A204.1 (cell line): ENCODE measurements around the gene LPCAT3.
A peak's percentile ranks its signal among the peaks of the same experiment; 100 is the strongest.

Source experiments
- FAIRE-seq: peaks from 2 replicates; lab custom pipeline; 2012; peaks lifted over from hg19 to GRCh38; lab: Jason Lieb, UNC

Gene LPCAT3

DNA sequence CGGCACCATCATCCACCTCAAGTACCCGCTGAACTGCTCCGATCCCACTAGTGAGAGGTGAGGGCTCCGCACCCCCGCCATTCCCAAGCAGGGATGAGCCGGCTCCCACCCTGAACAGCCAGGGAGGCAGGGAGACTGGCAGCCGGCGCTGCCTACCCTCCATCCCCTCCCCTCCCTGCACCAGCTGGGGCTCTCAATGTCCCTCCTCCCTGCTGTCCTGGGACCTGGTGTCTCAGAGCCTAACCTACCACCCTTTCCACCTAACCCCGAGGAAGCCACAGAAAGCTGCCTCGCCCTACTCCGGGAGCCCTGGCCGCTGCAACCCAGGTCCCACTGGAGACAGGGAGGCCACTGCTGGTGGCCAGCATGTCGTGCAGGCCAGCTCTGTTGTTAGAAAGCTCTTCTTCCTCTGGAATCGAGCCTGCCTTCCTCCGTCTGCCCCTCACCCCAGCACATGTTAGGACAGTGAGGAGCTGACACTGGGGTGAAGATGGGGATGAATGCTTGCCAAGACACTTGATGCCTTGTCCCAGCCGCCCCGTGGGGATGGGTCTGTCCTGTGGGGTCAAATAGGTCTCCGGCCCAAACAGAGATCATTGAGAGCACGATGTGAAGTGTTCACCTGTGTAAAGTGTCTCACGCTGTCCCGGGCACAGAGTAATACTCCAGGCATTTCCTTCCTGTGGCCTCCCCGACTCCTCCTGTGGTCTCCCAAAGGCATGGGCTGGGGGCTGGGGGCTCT, 66.0 kb downstream of the LPCAT3 start:
- FAIRE-seq, result no peak

DNA sequence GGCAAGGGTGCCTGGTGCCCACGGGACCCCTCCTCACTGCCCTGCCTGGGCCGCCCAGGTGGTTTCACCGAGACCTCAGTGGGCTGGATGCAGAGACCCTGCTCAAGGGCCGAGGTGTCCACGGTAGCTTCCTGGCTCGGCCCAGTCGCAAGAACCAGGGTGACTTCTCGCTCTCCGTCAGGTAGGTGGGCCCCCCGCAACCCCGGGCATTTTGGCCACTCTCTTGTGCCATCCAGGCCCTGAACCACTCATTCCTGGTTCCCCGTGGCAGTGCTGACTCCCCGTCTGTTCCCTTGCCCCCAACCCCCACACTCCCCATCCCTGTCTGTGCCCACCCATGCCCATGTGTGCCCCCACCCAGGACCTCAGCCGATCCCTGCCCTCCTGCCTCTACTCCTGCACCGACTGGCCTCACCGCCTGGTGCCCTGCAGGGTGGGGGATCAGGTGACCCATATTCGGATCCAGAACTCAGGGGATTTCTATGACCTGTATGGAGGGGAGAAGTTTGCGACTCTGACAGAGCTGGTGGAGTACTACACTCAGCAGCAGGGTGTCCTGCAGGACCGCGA, 66.6 kb downstream of the LPCAT3 start:
- FAIRE-seq, result no peak

DNA sequence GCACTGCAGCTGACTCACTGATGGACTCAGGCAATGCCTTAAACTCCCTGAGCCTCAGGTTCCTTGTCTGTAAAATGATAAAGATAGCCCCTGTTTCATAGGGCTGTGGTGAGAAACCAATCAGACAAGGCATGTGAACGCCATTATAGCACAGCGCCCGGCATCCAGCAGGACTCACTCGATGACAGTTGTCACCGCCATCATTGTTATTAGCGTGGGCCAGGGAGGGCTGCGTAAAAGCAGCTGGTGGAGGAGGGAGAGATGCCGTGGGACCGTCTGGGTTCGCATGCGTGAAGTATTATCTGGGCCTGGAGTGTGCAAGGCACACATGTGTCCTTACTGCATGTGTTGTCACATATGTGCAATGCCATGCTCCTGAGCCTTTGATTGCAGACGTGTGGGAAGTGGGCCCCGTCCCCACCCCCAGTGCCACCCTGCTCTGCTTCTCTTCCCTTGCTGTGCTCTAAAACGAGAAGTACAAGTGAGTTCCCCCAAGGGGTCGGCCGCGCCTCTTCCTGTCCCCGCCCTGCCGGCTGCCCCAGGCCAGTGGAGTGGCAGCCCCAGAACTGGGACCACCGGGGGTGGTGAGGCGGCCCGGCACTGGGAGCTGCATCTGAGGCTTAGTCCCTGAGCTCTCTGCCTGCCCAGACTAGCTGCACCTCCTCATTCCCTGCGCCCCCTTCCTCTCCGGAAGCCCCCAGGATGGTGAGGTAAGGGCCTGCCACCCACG, 67.3 kb downstream of the LPCAT3 start, which contains the start of gene PTPN6:
TSS of gene PTPN6 (plus strand) at position 546 of the 730 bp plus-strand sequence. CDS start at position 703, 157 bp downstream.
- FAIRE-seq, result no peak

DNA sequence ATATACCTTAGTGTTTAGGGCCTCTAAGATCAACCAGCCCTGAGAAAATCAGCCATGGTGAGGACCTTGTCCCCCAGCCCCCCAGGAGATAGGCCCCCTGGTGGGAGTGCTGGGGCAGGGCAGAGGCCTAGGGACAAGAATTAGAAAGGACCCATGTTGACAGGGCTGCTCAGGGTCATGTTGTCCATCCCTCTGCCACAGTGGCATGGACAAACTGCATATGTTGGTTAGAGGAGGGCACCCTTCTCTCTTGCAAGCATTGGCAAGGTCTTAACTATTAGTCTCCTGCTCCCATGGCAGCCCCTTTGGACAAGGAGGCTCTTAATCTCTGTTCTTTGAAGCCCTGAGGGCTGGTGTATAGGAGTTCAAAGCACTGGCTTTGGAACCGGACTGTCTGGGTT, 67.9 kb downstream of the LPCAT3 start:
- FAIRE-seq, result no peak

DNA sequence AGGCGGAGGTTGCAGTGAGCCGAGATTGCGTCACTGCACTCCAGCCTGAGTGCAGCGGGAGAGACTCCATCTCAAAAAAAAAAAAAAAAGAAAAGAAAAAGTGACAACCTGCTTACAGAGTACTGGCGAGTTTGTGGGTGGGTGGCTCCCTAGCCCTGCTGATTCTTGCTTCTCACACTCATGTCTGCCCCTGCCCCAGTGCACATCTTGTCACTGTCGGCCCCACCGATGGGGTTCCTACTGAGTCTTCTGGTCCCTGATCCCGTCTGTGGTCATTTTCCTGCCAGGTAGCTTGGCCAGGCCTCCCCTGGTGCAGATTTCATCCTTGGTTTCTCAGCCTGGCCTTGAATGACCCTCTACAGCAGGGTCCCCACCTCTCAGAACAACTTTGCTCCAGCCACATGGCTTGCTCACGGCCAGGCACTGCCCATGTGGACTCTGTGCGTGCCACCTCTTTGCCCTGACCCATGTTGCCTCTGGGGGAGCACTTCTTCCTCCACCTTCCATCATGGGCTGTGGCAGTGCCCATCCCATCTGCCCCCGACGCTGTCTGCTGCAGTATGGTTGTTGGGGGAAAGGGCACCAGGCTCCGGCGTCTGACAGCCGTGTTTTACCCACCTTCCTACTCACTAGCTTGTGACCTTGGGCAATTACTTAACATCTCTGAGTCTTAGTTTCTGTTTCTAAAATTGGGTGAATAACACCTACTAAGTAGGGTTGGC, 69.2 kb downstream of the LPCAT3 start:
- FAIRE-seq, result no peak

DNA sequence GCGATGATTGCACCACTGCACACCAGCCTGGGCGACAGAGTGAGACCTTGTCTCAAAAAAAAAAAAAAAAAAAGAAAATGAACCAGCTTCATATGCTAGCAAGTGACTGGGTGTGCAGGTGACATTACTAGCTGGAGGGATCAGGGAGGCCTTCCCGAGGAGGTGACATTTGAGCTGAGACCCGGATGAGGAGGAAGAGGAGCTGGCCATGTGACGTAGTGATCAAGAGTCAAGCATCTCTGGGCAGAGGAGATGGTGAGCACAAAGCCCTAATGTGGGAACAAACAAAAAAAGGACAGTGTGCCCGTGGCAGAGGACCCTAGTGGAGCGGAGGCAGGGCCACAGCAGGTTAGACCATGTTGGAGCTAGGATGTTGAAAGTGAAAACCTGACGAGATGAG, 70.7 kb downstream of the LPCAT3 start:
- FAIRE-seq, result no peak

DNA sequence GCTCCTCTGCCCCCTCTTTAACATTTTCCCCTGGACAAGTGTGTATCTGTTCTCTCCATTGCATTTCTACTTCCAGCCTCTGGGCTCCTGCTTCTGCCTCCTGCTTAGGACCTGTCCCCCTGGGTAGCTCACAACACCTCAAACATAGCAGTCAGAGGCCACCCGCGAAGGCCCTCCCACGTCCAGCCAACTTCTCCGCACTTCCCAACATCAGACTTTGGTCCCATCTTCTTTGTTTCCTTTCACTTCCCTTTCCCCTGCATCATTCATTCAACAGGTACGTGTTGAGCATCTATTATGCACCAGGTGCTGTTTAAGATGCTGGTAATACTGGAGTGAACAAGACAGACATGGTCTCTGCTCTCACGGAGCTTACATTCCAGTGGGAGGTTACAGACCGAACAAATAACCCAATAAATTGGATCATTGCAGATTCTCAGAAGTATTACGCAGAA, 71.3 kb downstream of the LPCAT3 start:
- FAIRE-seq, result no peak

DNA sequence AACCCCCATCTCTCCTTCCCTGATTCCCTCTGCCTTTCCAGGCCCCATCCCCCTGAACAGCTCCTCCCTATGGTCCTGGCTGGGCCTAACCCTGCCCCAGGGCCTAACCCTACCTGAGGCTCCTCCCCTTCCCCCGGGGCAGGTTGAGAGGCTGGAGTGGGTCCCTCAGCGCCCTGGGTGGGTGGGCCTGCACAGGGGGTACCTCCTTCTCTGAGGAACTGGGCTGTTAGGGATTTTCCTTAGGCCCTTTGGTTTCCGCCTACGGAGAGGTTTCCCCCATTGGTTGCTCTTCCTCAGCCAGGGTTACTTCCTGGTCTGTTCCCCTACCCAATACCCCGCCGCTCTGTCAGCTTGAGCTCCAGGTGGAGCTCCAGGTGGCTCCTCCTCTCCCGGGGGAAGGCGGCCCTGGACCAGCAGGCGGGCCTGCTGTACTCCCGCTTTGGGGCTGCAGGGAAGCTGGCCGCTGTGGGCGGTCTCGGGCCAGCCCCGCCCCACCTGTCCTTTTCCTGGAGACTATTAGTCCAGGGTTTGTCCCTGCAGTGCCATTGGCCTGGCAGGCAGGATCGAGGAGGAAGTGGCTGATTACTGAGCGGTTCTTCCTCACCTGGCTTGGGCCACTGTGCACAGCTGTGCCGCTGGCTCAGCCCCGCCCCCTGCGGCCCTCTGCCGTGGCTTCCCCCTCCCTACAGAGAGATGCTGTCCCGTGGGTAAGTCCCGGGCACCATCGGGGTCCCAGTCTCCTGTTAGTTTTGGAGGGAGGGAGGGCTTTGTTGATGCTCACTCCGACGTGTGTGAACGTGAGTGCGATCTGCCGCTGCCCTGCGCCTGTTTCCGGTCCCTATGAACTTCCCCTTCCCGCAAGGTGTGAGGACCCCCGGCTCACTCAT, 72.0 kb downstream of the LPCAT3 start:
- FAIRE-seq, result no peak

DNA sequence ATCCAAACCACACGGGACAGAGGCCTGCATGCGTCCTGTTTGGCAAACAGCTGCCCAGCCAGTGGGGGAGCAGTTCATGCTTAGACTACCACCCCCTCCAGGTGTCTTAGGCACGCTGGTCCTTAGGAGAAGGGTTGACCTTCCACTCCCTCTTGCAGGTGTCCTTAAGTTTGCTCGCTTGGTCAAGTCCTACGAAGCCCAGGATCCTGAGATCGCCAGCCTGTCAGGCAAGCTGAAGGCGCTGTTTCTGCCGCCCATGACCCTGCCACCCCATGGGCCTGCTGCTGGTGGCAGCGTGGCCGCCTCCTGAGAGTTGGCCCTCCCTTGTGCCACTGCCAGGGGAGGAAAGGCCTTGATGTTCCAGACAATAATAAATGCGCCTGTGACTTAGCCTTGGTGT, 72.7 kb downstream of the LPCAT3 start:
- FAIRE-seq, result no peak

DNA sequence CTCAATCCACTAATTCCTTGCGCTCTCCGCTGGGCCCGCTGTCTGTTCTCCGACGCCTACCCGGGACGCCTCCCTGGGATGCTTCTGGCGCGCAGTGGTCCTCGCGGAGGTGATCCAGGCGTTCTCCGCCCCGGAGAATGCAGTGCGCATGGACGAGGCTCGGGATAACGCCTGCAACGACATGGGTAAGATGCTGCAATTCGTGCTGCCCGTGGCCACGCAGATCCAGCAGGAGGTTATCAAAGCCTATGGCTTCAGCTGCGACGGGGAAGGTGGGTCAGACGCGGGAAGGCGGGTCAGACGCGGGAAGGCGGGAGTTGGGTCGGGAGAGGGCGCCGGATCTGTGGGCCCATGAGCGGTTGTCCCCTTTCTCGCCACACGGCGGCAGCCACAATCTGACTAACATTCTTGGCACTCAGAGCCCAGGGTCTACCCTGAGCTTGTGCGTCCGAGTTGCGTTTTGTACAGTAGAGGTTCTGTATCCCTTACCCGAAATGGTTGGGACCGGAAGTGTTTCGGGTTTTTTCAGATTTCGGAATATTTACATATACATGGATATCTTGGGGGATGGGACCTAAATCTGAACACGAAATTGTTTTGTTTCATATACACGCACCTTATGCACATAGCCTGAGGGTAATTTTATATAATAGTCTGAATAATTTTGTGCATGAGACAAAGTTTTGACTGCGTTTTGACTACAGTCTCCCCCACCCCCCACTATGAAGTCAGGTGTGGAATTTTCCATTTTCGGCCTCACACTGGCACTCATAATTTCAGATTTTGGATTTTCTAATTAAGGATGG, 73.7 kb downstream of the LPCAT3 start:
- FAIRE-seq, result peak; percentile 87

DNA sequence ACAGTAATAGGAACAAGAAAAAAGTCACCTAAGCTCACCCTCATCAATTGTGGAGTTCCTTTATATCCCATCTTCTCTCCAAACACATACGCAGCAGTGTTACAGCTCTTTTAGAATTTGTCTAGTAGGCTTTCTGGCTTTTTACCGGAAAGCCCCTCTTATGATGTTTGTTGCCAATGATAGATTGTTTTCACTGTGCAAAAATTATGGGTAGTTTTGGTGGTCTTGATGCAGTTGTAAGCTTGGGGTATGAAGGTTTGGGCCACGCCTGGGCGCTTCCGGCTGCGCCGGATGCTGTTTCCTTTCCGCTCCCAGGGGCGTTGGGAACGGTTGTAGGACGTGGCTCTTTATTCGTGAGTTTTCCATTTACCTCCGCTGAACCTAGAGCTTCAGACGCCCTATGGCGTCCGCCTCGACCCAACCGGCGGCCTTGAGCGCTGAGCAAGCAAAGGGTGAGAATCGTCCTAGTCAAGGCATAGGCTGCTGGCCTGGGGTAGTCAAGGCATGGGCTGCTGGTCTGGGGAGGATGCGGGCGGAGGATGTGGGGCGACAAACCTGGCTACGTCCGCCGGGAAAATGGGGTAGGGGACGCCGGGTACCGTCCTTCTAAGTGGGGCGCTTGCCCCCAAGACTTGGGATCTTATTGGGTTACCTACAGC, 74.4 kb downstream of the LPCAT3 start, which contains the start of the genes C12orf57 and RNU7-1:
TSS of gene C12orf57 (plus strand) at position 301 of the 659 bp plus-strand sequence. CDS start at position 401, 100 bp downstream.
TSS of gene RNU7-1 (plus strand) at position 95 of the 659 bp plus-strand sequence.
- no peak for FAIRE-seq

DNA sequence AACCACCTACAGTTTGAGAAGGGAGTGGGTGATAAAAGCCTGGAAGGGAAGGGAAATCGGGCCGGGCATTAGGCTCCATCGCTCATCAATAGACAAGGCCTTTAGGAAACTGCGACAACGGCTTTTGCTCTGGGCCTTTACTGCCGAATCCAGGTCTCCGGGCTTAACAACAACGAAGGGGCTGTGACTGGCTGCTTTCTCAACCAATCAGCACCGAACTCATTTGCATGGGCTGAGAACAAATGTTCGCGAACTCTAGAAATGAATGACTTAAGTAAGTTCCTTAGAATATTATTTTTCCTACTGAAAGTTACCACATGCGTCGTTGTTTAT, 74.9 kb downstream of the LPCAT3 start:
- peak; percentile 97 for FAIRE-seq

DNA sequence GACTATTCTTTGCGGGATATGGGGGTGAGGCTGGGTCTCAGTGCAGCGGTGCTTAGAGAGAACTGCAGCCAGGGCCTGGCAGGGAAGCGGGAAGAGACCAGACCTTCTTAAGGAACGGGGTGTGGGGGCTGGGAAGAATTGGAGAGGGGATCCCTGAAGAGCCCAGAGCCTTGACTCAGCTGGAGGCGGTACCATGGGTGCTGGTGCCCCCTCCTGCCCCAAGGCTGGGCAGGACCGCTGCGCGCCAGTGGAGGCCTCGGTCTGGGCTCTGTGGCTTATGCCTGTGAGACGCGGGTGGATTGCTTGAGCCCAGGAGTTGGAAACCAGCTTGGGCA, 76.0 kb downstream of the LPCAT3 start:
- no peak for FAIRE-seq

DNA sequence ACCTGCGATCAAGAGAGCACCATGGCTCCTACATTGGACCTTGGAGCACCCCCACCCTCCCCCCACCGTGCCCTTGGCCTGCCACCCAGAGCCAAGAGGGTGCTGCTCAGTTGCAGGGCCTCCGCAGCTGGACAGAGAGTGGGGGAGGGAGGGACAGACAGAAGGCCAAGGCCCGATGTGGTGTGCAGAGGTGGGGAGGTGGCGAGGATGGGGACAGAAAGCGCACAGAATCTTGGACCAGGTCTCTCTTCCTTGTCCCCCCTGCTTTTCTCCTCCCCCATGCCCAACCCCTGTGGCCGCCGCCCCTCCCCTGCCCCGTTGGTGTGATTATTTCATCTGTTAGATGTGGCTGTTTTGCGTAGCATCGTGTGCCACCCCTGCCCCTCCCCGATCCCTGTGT, 76.5 kb downstream of the LPCAT3 start:
- FAIRE-seq, result no peak

DNA sequence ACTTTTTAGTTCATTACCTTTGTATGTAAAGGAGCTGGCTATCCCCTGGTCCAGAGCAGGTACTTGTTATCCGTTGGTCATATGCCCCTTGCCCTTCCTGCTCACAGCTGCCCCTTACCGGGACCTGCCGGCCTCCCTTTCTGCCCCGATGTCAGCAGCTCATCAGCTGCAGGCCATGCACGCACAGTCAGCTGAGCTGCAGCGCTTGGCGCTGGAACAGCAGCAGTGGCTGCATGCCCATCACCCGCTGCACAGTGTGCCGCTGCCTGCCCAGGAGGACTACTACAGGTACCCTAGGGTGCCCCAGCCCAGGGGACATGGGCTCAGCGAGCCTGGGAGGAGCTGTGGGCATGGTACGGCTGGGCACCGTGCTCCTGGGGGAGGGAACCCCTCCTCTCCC, 77.0 kb downstream of the LPCAT3 start:
- FAIRE-seq, result no peak

DNA sequence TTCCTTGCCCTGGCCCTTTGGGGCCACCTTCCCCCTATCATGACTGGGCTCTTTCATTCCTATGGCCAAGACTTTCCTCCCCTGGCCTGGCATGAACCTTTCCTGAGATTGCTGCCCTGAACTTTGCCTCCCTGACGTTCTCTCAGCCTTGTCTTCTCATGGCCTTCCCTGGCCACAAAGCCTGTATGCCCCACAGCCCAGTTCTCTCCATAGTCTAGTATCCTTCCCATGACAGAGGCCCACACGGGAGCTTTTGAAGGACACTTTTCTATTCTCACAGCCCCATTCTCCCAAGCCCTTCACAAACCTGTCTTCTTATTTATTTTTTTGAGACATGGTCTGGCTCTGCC, 79.1 kb downstream of the LPCAT3 start:
- no peak for FAIRE-seq

DNA sequence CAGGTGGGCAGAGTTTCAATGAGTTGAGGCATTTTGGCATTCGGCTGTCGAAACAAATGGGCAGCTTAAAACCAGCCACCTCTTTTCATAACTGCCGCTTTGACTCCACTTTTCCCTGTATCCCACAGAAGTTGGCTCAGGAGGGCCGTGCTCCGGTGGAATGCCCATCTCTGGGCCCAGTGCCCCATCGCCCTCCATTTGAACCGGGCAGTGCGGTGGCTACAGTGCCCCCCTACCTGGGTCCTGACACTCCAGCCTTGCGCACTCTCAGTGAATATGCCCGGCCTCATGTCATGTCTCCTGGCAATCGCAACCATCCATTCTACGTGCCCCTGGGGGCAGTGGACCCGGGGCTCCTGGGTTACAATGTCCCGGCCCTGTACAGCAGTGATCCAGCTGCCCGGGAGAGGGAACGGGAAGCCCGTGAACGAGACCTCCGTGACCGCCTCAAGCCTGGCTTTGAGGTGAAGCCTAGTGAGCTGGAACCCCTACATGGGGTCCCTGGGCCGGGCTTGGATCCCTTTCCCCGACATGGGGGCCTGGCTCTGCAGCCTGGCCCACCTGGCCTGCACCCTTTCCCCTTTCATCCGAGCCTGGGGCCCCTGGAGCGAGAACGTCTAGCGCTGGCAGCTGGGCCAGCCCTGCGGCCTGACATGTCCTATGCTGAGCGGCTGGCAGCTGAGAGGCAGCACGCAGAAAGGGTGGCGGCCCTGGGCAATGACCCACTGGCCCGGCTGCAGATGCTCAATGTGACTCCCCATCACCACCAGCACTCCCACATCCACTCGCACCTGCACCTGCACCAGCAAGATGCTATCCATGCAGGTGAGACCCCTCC, 79.7 kb downstream of the LPCAT3 start:
- FAIRE-seq, result no peak

DNA sequence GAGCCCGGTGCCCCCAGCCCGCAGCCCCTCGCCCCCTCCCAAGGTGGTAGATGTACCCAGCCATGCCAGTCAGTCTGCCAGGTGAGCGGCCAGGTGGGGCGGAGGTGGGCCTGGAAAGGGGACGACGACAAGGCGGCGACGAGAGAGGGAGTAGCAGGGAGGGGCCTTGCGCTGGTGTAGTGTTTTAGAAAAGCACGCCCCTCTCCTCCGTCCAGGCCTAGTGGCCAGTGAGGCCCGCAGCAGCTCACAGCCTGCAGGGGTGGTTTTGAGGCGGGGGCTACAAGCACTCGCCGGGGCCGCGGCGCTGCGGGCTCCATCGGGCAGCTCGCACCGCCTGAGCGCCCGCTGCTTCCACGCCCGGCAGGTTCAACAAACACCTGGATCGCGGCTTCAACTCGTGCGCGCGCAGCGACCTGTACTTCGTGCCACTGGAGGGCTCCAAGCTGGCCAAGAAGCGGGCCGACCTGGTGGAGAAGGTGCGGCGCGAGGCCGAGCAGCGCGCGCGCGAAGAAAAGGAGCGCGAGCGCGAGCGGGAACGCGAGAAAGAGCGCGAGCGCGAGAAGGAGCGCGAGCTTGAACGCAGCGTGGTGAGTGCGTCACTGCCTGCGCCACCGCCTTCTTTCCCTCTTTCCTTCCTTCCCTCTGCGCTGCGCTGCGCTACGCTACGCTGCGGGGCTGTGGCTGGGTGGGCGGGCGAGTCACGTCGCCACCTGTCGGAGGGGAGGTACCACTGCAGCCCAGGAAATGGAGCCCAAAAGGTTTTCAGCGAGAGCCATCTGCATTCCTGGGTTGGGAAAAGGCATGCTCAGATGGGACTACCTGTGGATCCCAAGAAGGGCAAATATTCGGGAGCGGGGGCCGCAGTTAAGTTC, 80.6 kb downstream of the LPCAT3 start:
- peak; percentile 62 for FAIRE-seq
